H1 (cell line): ENCODE data around the gene ANKMY2.

Experiments
- ATF3 ChIP-seq: IDR thresholded peaks from 2 replicates; pipeline ENCODE4 v1.6.1; 2011; ENCODE audit warnings: low read depth, mild to moderate bottlenecking, low read length; ENCODE audit not compliant: insufficient read depth
- CTCF ChIP-seq, 3 experiments: IDR thresholded peaks; 1 replicate in 2 of 3; 2 replicates in 1 of 3; pipeline versions ENCODE4 v1.5.1 to v1.6.1; 2011; ENCODE audit warnings: low read length in 3 of 3, mild to moderate bottlenecking in 3 of 3, inconsistent platforms in 2 of 3, low read depth in 1 of 3, moderate library complexity in 1 of 3; ENCODE audit not compliant: insufficient read depth in 1 of 3; ENCODE audit errors: control extremely low read depth in 1 of 3
- RFX5 ChIP-seq: IDR thresholded peaks from 2 replicates; pipeline ENCODE4 v1.6.1; 2011; ENCODE audit warnings: low read depth, low read length, improper control_type of control experiment, borderline replicate concordance

GRCh38 chr7:16660702-16661464, 15.3 kb upstream of the ANKMY2 start:
- TF ChIP-seq CTCF (IDR thresholded peaks at IDR 0.05; ENCODE audit: control extremely low read depth in 1 of 3, insufficient read depth in 1 of 3, low read depth in 1 of 3, low read length in 3 of 3), result no peak
- TF ChIP-seq RFX5, result no peak
- TF ChIP-seq ATF3, result no peak
